Lower leg skin (tissue), 3 donors: ENCODE measurements around the gene KLHDC9.

Experiments used
- CTCF ChIP-seq, 3 donors: fragments of 450-650 bp; IDR thresholded peaks; one replicate each; pipeline ENCODE4 v1.5.1; 2016; ENCODE audit warnings: antibody characterized with exemption in 3 of 3, mild to moderate bottlenecking in 3 of 3, moderate library complexity in 2 of 3
- POLR2A ChIP-seq, 2 donors: fragments of 450-650 bp; IDR thresholded peaks; one replicate each; pipeline ENCODE4 v1.6.1; 2016 to 2017; ENCODE audit warnings: antibody characterized with exemption in 2 of 2, mild to moderate bottlenecking in 1 of 2, moderate library complexity in 1 of 2

GRCh38 chr1:161054232-161054631, 43.9 kb upstream of the KLHDC9 start:
- TF ChIP-seq CTCF (IDR thresholded peaks at IDR 0.05) (no peak), POLR2A (IDR thresholded peaks at IDR 0.05) (no peak)
